T-helper 9 cell (primary cell): ENCODE measurements around the gene APCDD1.
"Not testable (repeated sequence)": the region's sequence is repeated elsewhere in the genome, so short reads cannot be mapped to it uniquely, and the experiment has no call there.

ENCODE experiments used
- DNase-seq: peaks from one replicate; pipeline ENCODE4 v3.0.0-alpha.2; 2020

Gene APCDD1

GRCh38 chr18:10497206-10497749 is 42.8 kb downstream of the APCDD1 start:
- DNase-seq = no peak

- no peak for DNase-seq
Observed at GRCh38 chr18:10499230-10499629, 44.8 kb downstream of the APCDD1 start.

- DNase-seq = no peak
Observed at GRCh38 chr18:10500038-10500437, 45.6 kb downstream of the APCDD1 start.

- no peak for DNase-seq
Observed at GRCh38 chr18:10504723-10505122, 50.3 kb downstream of the APCDD1 start.

- not testable (repeated sequence) for DNase-seq
Observed at GRCh38 chr18:10505892-10506291, 51.5 kb downstream of the APCDD1 start.

- no peak for DNase-seq
Observed at GRCh38 chr18:10508591-10508990, 54.2 kb downstream of the APCDD1 start.

- DNase-seq = no peak
Observed at GRCh38 chr18:10511236-10511635, 56.8 kb downstream of the APCDD1 start.

- no peak for DNase-seq
Observed at GRCh38 chr18:10514082-10514481, 59.6 kb downstream of the APCDD1 start.

GRCh38 chr18:10514601-10515000 is 60.2 kb downstream of the APCDD1 start:
- DNase-seq = no peak

GRCh38 chr18:10515456-10515855 is 61.0 kb downstream of the APCDD1 start:
- no peak for DNase-seq

- DNase-seq = no peak
Observed at GRCh38 chr18:10516078-10516477, 61.6 kb downstream of the APCDD1 start.

GRCh38 chr18:10518595-10519255 is 64.3 kb downstream of the APCDD1 start:
- no peak for DNase-seq

- DNase-seq = no peak
Observed at GRCh38 chr18:10519366-10519765, 64.9 kb downstream of the APCDD1 start.

GRCh38 chr18:10519999-10520935 is 65.8 kb downstream of the APCDD1 start:
- DNase-seq = peak; percentile 26

- no peak for DNase-seq
Observed at GRCh38 chr18:10521566-10521965, 67.1 kb downstream of the APCDD1 start.

- DNase-seq = no peak
Observed at GRCh38 chr18:10522574-10522973, 68.1 kb downstream of the APCDD1 start.

GRCh38 chr18:10523544-10523943 is 69.1 kb downstream of the APCDD1 start:
- DNase-seq = no peak

GRCh38 chr18:10524507-10525370 is 70.3 kb downstream of the APCDD1 start:
- DNase-seq = no peak

GRCh38 chr18:10525371-10525691 is 70.9 kb downstream of the APCDD1 start:
- DNase-seq = no peak

- peak; percentile 80 for DNase-seq
Observed at GRCh38 chr18:10525697-10526560, 71.5 kb downstream of the APCDD1 start, which contains the start of gene NAPG. NAPG (plus strand) TSS chr18:10526027; CDS start chr18:10526103, 76 bp downstream.

GRCh38 chr18:10526561-10526949 is 72.1 kb downstream of the APCDD1 start:
- no peak for DNase-seq

- no peak for DNase-seq
Observed at GRCh38 chr18:10528439-10528838, 74.0 kb downstream of the APCDD1 start.
